ENCODE data around the gene FGF14. TPM values are rescaled to one million over a fixed set of nuclear protein-coding genes. Genes with fewer than 3 reads are reported as not detected.

Gene FGF14
- total and polyA plus RNA-seq, 5 donors from 2014 or later: 0.09 TPM; not detected in 4

GRCh38 chr13:102187313-102187712 lies 214.5 kb downstream of the FGF14 start:
- H3K27ac Mint-ChIP-seq: no peak overlapping the region
- no peak for ATAC-seq (ENCODE audit: low read depth in 2 of 2)
- H3K27me3 Mint-ChIP-seq: no peaks in the 10 kb centered on the region
- H3K9me3 ChIP-seq (ENCODE audit: control insufficient read depth in 2 of 2, low read length in 2 of 2): no peaks in the 10 kb centered on the region
- no peak for DNase-seq
- H3K4me3 ChIP-seq (ENCODE audit: low read depth, low read length): no peak overlapping the region
- H3K27me3 ChIP-seq (ENCODE audit: control insufficient read depth, insufficient read depth, low read length): no peaks in the 10 kb centered on the region
- H3K36me3 ChIP-seq (ENCODE audit: control insufficient read depth, insufficient read depth, low read length): no peaks in the 10 kb centered on the region
- peaks cover 0 to 4% (median 2%) of the 10 kb centered on the region in 7 donors for H3K9me3 Mint-ChIP-seq
- peaks cover 0 to 4% (median 1%) of the 10 kb centered on the region in 4 donors for H3K4me1 Mint-ChIP-seq
- no peak overlapping the region for H3K4me3 Mint-ChIP-seq
- no peaks in the 10 kb centered on the region for H3K4me1 ChIP-seq (ENCODE audit: control insufficient read depth, insufficient read depth, low read length, poor library complexity, severe bottlenecking)
- no peak overlapping the region for H3K27ac ChIP-seq (ENCODE audit: insufficient read depth, low read length, poor library complexity, severe bottlenecking)
- no peaks in the 10 kb centered on the region for H3K36me3 Mint-ChIP-seq

- Mint-ChIP-seq H3K9me3 (peaks cover 0 to 4% (median 2%) of the 10 kb centered on the region in 7 donors), H3K27ac (no peak overlapping the region), H3K27me3 (no peaks in the 10 kb centered on the region), H3K4me3 (no peak overlapping the region), H3K4me1 (no peaks in the 10 kb centered on the region), H3K36me3 (no peaks in the 10 kb centered on the region)
- H3K9me3 ChIP-seq (ENCODE audit: control insufficient read depth in 2 of 2, low read length in 2 of 2): no peaks in the 10 kb centered on the region
- no peaks in the 10 kb centered on the region for H3K36me3 ChIP-seq (ENCODE audit: control insufficient read depth, insufficient read depth, low read length)
- ATAC-seq (ENCODE audit: low read depth in 2 of 2) (no peak), DNase-seq (no peak)
- no peak overlapping the region for H3K27ac ChIP-seq (ENCODE audit: insufficient read depth, low read length, poor library complexity, severe bottlenecking)
- H3K4me1 ChIP-seq (ENCODE audit: control insufficient read depth, insufficient read depth, low read length, poor library complexity, severe bottlenecking): no peaks in the 10 kb centered on the region
- H3K4me3 ChIP-seq (ENCODE audit: low read depth, low read length): no peak overlapping the region
- H3K27me3 ChIP-seq (ENCODE audit: control insufficient read depth, insufficient read depth, low read length): no peaks in the 10 kb centered on the region
Measured at GRCh38 chr13:102185375-102185984, 216.4 kb downstream of the FGF14 start.

GRCh38 chr13:102183509-102184182 lies 218.2 kb downstream of the FGF14 start:
- H3K4me1 Mint-ChIP-seq: no peaks in the 10 kb centered on the region
- H3K9me3 Mint-ChIP-seq: peaks cover 0 to 2% (median 0%) of the 10 kb centered on the region in 7 donors
- Histone ChIP-seq H3K4me3 (ENCODE audit: low read depth, low read length) (no peak overlapping the region), H3K27ac (ENCODE audit: insufficient read depth, low read length, poor library complexity, severe bottlenecking) (no peak overlapping the region), H3K9me3 (ENCODE audit: control insufficient read depth in 2 of 2, low read length in 2 of 2) (no peaks in the 10 kb centered on the region), H3K36me3 (ENCODE audit: control insufficient read depth, insufficient read depth, low read length) (no peaks in the 10 kb centered on the region), H3K27me3 (ENCODE audit: control insufficient read depth, insufficient read depth, low read length) (no peaks in the 10 kb centered on the region), H3K4me1 (ENCODE audit: control insufficient read depth, insufficient read depth, low read length, poor library complexity, severe bottlenecking) (no peaks in the 10 kb centered on the region)
- H3K27ac Mint-ChIP-seq: no peak overlapping the region
- ATAC-seq (ENCODE audit: low read depth in 2 of 2) (no peak), DNase-seq (no peak)
- no peak overlapping the region for H3K4me3 Mint-ChIP-seq
- H3K27me3 Mint-ChIP-seq: no peaks in the 10 kb centered on the region
- no peaks in the 10 kb centered on the region for H3K36me3 Mint-ChIP-seq

- Mint-ChIP-seq H3K4me1 (no peaks in the 10 kb centered on the region), H3K36me3 (no peaks in the 10 kb centered on the region), H3K4me3 (no peak overlapping the region), H3K9me3 (peaks cover 0 to 5% (median 0%) of the 10 kb centered on the region in 7 donors), H3K27me3 (no peaks in the 10 kb centered on the region), H3K27ac (no peak overlapping the region)
- H3K4me3 ChIP-seq (ENCODE audit: low read depth, low read length): no peak overlapping the region
- no peak for ATAC-seq (ENCODE audit: low read depth in 2 of 2)
- DNase-seq: no peak
- no peaks in the 10 kb centered on the region for H3K27me3 ChIP-seq (ENCODE audit: control insufficient read depth, insufficient read depth, low read length)
- no peaks in the 10 kb centered on the region for H3K9me3 ChIP-seq (ENCODE audit: control insufficient read depth in 2 of 2, low read length in 2 of 2)
- no peaks in the 10 kb centered on the region for H3K4me1 ChIP-seq (ENCODE audit: control insufficient read depth, insufficient read depth, low read length, poor library complexity, severe bottlenecking)
- no peak overlapping the region for H3K27ac ChIP-seq (ENCODE audit: insufficient read depth, low read length, poor library complexity, severe bottlenecking)
- H3K36me3 ChIP-seq (ENCODE audit: control insufficient read depth, insufficient read depth, low read length): no peaks in the 10 kb centered on the region
Measured at GRCh38 chr13:102182170-102182569, 219.7 kb downstream of the FGF14 start.

GRCh38 chr13:102177431-102177830 lies 224.4 kb downstream of the FGF14 start:
- Mint-ChIP-seq H3K4me1 (no peaks in the 10 kb centered on the region), H3K4me3 (no peak overlapping the region), H3K27ac (no peak overlapping the region), H3K27me3 (no peaks in the 10 kb centered on the region), H3K9me3 (peaks cover 0 to 4% (median 0%) of the 10 kb centered on the region in 7 donors), H3K36me3 (no peaks in the 10 kb centered on the region)
- H3K4me1 ChIP-seq (ENCODE audit: control insufficient read depth, insufficient read depth, low read length, poor library complexity, severe bottlenecking): no peaks in the 10 kb centered on the region
- no peak for ATAC-seq (ENCODE audit: low read depth in 2 of 2)
- H3K9me3 ChIP-seq (ENCODE audit: control insufficient read depth in 2 of 2, low read length in 2 of 2): no peaks in the 10 kb centered on the region
- no peaks in the 10 kb centered on the region for H3K27me3 ChIP-seq (ENCODE audit: control insufficient read depth, insufficient read depth, low read length)
- H3K4me3 ChIP-seq (ENCODE audit: low read depth, low read length): no peak overlapping the region
- no peak overlapping the region for H3K27ac ChIP-seq (ENCODE audit: insufficient read depth, low read length, poor library complexity, severe bottlenecking)
- DNase-seq: no peak
- no peaks in the 10 kb centered on the region for H3K36me3 ChIP-seq (ENCODE audit: control insufficient read depth, insufficient read depth, low read length)

- no peaks in the 10 kb centered on the region for H3K9me3 ChIP-seq (ENCODE audit: control insufficient read depth in 2 of 2, low read length in 2 of 2)
- no peak overlapping the region for H3K27ac ChIP-seq (ENCODE audit: insufficient read depth, low read length, poor library complexity, severe bottlenecking)
- H3K27me3 Mint-ChIP-seq: no peaks in the 10 kb centered on the region
- no peaks in the 10 kb centered on the region for H3K36me3 Mint-ChIP-seq
- H3K4me3 Mint-ChIP-seq: no peak overlapping the region
- H3K9me3 Mint-ChIP-seq: peaks cover 0 to 4% (median 0%) of the 10 kb centered on the region in 7 donors
- H3K36me3 ChIP-seq (ENCODE audit: control insufficient read depth, insufficient read depth, low read length): no peaks in the 10 kb centered on the region
- no peak for DNase-seq
- no peaks in the 10 kb centered on the region for H3K4me1 ChIP-seq (ENCODE audit: control insufficient read depth, insufficient read depth, low read length, poor library complexity, severe bottlenecking)
- H3K27ac Mint-ChIP-seq: no peak overlapping the region
- no peaks in the 10 kb centered on the region for H3K4me1 Mint-ChIP-seq
- H3K4me3 ChIP-seq (ENCODE audit: low read depth, low read length): no peak overlapping the region
- no peak for ATAC-seq (ENCODE audit: low read depth in 2 of 2)
- no peaks in the 10 kb centered on the region for H3K27me3 ChIP-seq (ENCODE audit: control insufficient read depth, insufficient read depth, low read length)
Measured at GRCh38 chr13:102176846-102177245, 225.0 kb downstream of the FGF14 start.

- no peak overlapping the region for H3K27ac Mint-ChIP-seq
- no peaks in the 10 kb centered on the region for H3K4me1 ChIP-seq (ENCODE audit: control insufficient read depth, insufficient read depth, low read length, poor library complexity, severe bottlenecking)
- H3K27me3 Mint-ChIP-seq: no peaks in the 10 kb centered on the region
- ATAC-seq (ENCODE audit: low read depth in 2 of 2) (no peak), DNase-seq (no peak)
- no peaks in the 10 kb centered on the region for H3K36me3 Mint-ChIP-seq
- peaks cover 0 to 2% (median 0%) of the 10 kb centered on the region in 7 donors for H3K9me3 Mint-ChIP-seq
- H3K9me3 ChIP-seq (ENCODE audit: control insufficient read depth in 2 of 2, low read length in 2 of 2): no peaks in the 10 kb centered on the region
- no peak overlapping the region for H3K4me3 ChIP-seq (ENCODE audit: low read depth, low read length)
- H3K27ac ChIP-seq (ENCODE audit: insufficient read depth, low read length, poor library complexity, severe bottlenecking): no peak overlapping the region
- H3K27me3 ChIP-seq (ENCODE audit: control insufficient read depth, insufficient read depth, low read length): no peaks in the 10 kb centered on the region
- H3K4me3 Mint-ChIP-seq: no peak overlapping the region
- no peaks in the 10 kb centered on the region for H3K4me1 Mint-ChIP-seq
- no peaks in the 10 kb centered on the region for H3K36me3 ChIP-seq (ENCODE audit: control insufficient read depth, insufficient read depth, low read length)
Measured at GRCh38 chr13:102172406-102172805, 229.4 kb downstream of the FGF14 start.

GRCh38 chr13:102170305-102170704 lies 231.5 kb downstream of the FGF14 start:
- Mint-ChIP-seq H3K27me3 (no peaks in the 10 kb centered on the region), H3K4me1 (no peaks in the 10 kb centered on the region)
- ATAC-seq (ENCODE audit: low read depth in 2 of 2): no peak

More at GRCh38 chr13:102170305-102170704, 231.5 kb downstream of the FGF14 start:
- Histone ChIP-seq H3K27me3 (ENCODE audit: control insufficient read depth, insufficient read depth, low read length) (no peaks in the 10 kb centered on the region), H3K4me1 (ENCODE audit: control insufficient read depth, insufficient read depth, low read length, poor library complexity, severe bottlenecking) (no peaks in the 10 kb centered on the region), H3K9me3 (ENCODE audit: control insufficient read depth in 2 of 2, low read length in 2 of 2) (no peaks in the 10 kb centered on the region), H3K4me3 (ENCODE audit: low read depth, low read length) (no peak overlapping the region), H3K27ac (ENCODE audit: insufficient read depth, low read length, poor library complexity, severe bottlenecking) (no peak overlapping the region), H3K36me3 (ENCODE audit: control insufficient read depth, insufficient read depth, low read length) (no peaks in the 10 kb centered on the region)
- DNase-seq: no peak
- Mint-ChIP-seq H3K36me3 (no peaks in the 10 kb centered on the region), H3K9me3 (peaks cover 0 to 3% (median 0%) of the 10 kb centered on the region in 7 donors), H3K4me3 (no peak overlapping the region), H3K27ac (no peak overlapping the region)
